Activated CD4-positive, CD25-positive, alpha-beta regulatory T cell treated with anti-CD3 and anti-CD28 coated beads, Interleukin-2, amount 50 U/mL, for 72 hours (primary cell): Measurements from ENCODE around the gene MED14.
"Not testable (repeated sequence)": the region's sequence is repeated elsewhere in the genome, so short reads cannot be mapped to it uniquely, and the experiment has no call there.

ENCODE experiments used
- DNase-seq: peaks from one replicate; pipeline ENCODE4 v3.0.0; 2021

The MED14 gene

DNA sequence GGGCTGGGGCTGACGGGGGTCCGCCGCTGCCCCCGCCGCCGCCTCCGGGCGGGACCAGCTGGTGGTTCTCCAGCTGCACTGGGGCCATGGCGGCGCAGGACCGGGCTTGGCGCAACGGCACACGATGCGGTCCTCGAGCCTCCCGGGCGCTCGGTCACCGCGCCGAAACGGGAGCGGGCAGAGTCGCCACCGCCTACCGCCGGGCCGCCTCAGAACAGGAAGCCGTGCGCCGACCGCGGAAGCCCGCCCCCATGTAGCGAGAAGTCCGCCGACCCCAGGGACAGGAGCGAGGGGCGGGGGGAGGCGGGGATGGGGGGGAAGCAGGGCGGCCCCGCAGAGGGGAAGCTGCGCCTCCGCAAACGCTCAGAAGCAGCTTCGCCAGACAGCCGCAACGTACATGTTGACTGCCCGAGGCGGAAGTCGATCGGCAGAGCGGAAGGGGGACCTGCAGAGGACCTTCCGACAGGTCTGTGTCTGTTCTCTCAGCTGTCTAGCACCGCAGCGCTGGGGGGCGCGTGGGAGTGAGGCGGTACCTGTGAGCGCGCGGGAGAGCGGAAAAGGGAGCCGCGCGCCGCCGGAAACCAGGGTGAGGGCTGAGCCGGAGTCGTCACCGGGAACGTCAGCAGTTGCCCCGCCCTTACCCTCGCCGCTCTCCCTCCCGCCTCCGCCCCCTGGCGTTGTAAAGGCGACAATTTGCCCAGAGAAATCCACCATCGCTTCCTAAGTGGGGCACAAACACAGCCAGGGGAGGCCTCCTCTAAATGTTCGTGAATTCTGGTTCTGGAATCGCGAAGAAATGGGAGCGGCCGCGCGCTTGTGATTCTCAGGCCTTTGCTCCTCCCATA lies at the start of gene MED14:
Gene MED14 (minus strand): TSS at position 218 of the 845 bp plus-strand sequence. CDS start 130 bp downstream, at position 88.
- peak; percentile 95 for DNase-seq

GRCh38 chrX:40784516-40785151 lies 49.3 kb upstream of the MED14 start:
- no peak for DNase-seq

DNA sequence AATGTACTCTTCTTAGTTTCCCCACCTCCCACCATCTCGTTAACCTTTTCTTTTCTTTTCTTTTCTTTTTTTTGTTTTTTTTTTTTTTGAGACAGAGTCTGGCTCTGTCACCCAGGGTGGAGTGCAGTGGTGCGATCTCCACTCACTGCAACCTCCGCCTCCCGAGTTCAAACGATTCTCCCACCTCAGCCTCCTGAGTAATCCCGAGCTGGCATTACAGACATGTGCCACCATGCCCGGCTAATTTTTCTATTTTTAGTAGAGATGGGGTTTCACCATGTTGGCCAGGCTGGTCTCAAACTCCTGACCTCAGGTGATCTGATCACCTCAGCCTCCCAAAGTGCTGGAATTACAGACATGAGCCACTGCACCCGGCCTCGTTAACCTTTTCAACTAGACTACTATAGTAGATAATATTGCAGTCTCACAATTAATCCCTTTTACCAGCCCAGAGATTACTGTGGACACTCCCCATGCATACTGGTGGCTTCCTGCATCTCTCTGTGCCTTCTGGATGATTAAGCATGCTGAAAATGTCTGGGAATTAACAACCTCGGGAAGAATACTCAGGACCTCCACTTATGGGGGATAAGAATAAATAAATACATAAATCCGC lies 47.4 kb upstream of the MED14 start:
- not testable (repeated sequence) for DNase-seq

DNA sequence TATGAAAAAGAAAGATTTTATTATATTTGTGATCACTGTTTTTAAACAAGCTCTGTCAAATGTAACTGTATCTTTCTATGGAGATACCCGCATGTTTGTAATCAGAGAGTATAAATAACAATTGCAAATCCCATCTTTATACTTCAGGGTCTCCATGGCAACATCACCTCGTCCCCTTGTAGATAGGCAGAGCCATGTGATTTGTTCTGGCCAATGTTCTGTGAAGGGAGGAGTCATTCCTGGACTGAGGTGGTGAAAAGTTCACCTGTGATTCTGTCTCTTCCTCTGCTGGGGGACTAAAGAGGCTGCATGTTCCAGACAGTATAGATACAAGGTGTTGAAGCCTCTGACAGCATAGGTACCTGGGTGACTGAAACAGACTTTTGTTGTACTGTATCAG lies 45.6 kb upstream of the MED14 start:
- no peak for DNase-seq

DNA sequence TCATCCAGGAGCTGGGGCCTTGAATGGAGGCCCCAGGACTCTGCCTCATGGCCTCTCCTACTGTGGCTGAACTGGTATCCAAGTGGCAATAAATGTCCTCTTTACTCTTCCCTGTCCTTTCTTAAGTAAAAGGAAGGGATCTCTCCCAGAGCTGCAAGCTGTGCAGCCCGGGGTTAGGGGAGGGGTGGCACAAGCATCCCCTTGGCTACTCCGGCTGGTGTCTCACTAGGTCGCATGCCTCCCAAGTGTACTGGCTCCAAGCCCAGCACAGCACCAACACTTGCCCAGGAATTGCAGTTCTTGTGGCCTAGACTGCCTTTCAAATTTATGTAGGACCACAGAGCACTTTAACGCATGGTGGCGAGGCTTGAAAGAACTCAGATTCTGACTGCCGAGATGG lies 44.7 kb upstream of the MED14 start:
- no peak for DNase-seq

GRCh38 chrX:40778861-40779575 lies 43.7 kb upstream of the MED14 start:
- no peak for DNase-seq

DNA sequence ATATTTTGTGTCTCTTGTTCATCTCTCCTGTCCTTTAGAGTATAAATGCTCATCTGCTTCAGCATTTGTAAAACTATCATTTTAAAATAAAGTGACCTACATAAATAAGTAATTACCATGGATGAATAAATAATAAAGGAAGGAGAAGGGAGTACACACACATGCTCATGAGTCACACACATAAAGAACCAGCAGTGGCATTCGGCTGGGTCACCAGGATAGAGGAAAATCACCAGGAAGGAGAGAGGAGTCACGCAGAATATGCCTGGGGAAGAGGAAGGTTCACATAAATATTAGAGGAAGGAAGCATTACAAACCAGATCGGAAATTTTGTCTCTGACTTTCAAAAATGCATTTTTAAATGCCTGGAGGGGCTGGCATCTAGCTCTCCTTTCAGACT lies 38.5 kb upstream of the MED14 start:
- DNase-seq: no peak

- no peak for DNase-seq
These were observed 37.8 kb upstream of the MED14 start for GRCh38 chrX:40773188-40773587.

- DNase-seq: no peak
These were observed 36.9 kb upstream of the MED14 start for GRCh38 chrX:40772290-40772689.

DNA sequence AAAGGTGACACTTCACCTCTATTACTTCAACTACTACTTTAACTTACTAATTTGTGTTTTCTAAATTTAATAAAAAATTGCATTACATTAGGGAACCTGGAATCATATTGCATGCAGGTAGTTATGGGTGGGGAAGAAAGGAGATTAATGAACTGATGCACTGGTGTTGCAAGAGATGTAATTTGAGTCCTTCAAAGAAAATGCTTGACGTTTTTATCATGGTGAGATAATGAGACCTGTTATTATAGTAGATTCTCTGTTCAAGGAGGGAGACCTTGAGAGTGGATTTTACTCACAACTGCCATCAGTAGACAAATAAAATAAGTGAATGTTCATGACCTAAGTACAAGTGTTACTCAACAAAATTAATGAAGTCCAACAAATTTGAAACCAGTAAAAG lies 26.4 kb upstream of the MED14 start:
- DNase-seq: no peak

- DNase-seq: no peak
These were observed 24.0 kb upstream of the MED14 start for GRCh38 chrX:40759374-40759773.

- no peak for DNase-seq
These were observed 21.7 kb upstream of the MED14 start for GRCh38 chrX:40757058-40757457.

DNA sequence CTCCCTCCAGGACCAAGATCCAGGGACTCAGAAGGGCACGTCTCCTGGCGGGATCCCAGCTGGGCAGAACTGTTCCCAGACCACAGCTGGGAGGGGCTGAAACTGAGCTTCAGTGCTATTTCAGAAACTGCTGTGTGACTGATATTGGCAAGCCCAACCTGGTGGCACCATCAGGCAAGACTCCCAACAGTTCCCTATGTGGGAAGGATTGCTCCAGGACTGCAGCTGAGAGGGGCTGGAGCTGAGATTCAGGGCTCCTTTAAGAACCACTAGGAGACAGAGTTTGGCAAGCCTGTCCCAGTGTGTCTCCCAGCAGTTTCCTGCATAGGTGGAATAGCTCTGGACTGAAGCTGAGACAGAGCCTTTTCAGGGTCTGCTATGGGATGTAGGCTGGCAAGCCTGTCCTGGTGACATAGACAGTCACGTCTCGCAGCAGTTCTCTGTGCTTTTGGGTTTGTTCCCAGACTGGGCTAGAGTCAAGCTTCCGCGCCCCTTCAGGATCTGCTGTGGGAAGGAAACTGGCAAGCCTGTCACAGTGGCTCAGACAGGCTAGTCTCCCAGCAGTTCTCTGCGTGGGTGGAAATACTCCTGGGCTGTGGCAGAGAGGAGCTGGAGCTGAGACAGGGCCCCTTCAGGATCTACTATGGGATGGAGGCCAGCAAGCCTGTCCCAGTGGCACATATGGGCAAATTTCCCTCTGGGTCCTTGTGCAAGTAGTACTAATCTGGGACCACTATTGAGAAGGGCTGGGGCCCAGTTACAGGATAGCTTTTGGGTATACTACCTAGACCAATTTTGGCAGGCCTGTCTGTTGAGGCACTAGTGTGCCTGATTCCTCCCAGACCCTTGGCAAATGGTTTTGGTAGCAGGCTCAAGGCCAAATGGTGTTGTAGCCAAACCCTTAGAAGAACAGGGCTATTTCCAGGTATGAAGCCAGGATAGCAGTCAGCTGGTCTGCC lies 20.2 kb upstream of the MED14 start:
- DNase-seq: no peak

GRCh38 chrX:40749681-40750494 lies 14.5 kb upstream of the MED14 start:
- no peak for DNase-seq

GRCh38 chrX:40748977-40749376 lies 13.6 kb upstream of the MED14 start:
- DNase-seq: no peak

DNA sequence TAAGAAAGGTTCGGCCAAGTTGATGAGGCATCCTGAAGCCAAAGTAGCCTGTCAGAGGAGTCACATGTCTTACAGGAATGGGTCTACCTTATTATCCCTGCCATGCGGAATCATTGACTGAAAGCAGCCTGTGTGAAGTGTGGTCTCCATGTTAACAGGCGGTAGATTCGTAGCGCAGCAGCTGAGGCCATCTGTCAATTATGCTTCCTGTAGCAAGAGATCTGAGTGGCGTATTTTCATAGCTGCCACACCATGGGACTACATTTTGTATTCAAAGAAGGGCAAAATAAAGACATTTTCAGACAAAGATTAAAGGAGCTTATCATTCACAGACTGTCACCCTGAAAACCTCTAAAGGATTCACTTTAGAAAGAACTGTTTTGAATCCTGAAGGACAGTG lies 11.2 kb upstream of the MED14 start:
- no peak for DNase-seq

DNA sequence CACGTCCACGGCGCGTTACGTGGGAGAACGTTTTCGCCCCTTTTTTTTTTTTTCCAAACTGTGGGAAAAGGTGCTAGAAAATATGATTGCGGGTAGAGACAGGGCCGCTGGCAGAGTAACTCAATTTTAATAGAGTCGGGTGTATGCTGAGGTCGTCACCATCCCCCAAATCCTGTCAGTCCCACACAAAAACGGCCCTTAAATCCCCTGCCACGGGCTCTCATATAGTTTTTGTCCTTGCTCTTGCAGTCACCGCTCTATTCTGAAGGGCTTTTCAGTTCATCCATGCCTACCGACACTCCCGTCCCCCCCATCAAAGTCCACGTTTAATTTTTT lies 796 bp upstream of the MED14 start:
- no peak for DNase-seq

DNA sequence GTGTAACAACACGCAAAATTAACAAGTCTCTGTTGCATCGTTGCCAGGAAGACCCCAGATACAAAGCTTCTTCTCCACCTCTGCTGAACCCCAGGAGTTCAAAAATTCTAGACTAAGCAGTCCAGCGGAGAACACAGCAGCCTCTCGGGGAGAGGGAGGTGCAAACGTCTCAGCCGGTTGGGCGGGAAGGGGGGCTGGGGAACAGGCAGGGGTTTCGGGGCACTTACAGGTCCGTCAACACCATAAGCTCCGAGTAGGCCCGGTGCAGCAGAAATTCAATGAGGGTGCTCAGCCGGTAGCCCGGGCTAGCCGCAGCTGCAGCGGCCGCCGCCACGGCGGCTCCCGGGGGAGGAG lies 394 bp downstream of the MED14 start:
- DNase-seq: no peak

DNA sequence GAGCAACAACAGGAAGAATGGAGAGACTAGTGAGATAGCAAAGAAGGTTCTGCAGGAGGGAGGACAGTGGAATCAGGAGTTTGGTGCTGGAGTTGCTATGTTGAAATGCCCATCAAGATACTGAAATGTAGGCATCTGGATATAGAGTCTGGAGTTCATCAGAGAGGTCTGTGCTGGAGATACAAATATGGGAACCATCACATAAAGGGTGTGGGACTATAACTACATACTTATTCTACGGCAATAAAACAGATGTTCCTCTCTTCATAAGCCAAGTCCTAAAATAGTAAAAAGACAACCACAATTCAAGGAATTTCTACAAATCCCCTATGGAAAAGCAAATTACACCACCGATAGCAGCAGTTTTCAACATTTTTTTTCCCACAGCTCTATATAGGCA lies 1.6 kb downstream of the MED14 start:
- DNase-seq: no peak

GRCh38 chrX:40732499-40732898 lies 2.8 kb downstream of the MED14 start:
- not testable (repeated sequence) for DNase-seq
